Tongue (tissue), 2 donors: ENCODE data around the gene SUGP1. TPM values are rescaled to one million over a fixed set of nuclear protein-coding genes. Genes with fewer than 3 reads are reported as not detected.
A peak's percentile ranks its signal among the peaks of the same experiment; 100 is the strongest.

Source experiments
- DNase-seq: peaks from one replicate; pipeline ENCODE4 v3.0.0-alpha.2; 2015
- total RNA-seq: library from RNA; depleted of rRNA; stranded (reverse); fragments of >200 nt; gene quantifications from one replicate; pipeline ENCODE4 v1.2.3, GENCODE V29; 2014

The SUGP1 gene
- total RNA-seq, 1 donor from 2014 or later, result 16.5 TPM

- DNase-seq, result no peak
Measured at GRCh38 chr19:19303411-19303810, 16.9 kb downstream of the SUGP1 start.

DNA sequence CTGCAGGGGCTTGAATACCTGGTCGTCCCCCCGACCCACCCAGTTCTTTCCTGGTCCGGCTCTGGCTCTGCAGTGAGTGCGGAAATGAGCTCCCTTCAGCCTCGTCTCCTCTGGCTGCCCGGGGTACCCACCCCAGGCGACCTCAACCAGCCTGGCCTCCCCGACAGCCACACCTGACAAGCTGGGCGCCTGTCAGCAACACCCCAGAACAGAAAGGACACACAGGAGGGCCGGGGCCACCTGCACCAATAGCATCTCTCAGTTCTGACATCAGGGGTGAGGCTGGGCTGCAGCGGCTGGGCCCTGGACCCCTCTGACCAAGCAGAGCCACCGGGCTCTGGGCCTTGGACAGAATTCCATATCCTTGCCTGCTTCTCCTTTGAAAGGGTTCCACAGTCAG is 19.7 kb downstream of the SUGP1 start:
- no peak for DNase-seq

GRCh38 chr19:19297759-19298158 is 22.6 kb downstream of the SUGP1 start:
- no peak for DNase-seq

DNA sequence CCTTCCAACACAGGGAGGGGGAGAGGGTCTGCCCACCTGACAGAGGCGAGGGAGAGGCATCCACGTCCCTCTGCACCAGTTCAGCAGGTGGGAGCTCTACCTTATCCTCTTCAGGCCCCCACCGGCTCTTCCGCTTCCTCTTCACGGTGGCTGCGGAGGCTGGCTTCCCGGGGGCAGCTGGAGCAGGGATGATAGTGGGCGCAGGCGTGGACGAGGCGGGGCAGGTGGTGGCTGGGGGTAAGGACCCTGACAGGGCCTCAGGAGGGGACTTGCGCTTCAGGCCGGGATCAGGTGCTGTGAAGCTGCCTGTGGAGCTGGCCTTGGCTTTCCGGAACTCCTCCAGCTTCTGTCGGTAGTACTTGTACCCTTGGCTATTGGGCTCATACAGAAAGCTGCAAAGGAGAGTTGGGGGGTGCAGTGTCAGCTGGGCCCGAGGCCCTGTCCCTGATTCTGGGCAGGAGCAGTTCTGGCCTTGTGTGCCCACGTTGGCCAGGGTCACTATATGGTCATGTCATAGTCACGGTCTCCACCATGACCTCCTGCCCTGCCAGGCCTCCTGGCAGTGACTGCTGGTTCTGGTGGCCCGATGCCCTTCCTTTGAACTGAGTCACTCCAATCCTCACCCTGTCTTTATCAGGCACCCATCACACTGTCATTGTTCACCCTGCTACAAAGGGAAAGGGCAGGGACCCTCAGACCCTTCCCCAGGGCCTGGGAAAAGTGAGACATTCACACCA is 23.2 kb downstream of the SUGP1 start:
- DNase-seq, result no peak

GRCh38 chr19:19294914-19295313 is 25.4 kb downstream of the SUGP1 start:
- DNase-seq, result no peak

- no peak for DNase-seq
Measured at GRCh38 chr19:19292607-19293006, 27.7 kb downstream of the SUGP1 start.

DNA sequence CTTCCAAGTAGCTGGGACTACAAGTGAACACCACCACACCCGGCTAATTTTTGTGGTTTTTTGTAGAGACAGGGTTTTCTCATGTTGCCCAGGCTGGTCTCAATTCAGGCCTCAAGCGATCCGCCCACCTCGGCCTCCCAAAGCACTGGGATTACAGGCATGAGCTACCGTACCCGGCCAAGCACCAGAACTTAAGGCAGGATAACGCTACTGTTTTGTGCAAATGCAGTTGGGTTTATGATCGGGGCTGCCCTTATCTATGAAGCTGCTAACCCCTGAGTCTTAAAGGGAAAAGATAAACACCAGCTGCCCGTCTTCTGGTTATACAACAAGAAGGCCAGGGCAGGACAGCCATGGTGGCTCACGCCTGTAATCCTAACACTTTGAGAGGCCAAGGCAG is 34.6 kb downstream of the SUGP1 start:
- no peak for DNase-seq

DNA sequence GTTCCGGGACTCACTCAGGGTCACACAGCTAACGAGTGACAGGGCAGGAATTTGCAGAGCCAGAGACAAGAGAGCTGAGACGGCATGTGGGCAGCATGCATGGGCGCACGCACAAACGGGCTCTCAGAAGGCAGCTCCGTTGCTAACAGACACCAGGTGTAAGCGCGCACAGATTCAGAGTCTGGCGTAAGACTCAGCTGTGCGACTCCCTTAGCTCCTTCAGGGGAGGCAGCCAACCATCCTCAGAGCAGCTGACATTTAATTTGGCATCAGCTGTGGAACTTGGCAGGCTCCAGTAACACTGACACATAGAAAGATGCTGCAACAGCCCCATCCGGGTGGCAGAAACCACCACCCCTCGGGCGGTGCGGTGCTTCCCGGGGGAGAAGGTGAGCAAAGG is 39.7 kb downstream of the SUGP1 start:
- peak; percentile 85 for DNase-seq

DNA sequence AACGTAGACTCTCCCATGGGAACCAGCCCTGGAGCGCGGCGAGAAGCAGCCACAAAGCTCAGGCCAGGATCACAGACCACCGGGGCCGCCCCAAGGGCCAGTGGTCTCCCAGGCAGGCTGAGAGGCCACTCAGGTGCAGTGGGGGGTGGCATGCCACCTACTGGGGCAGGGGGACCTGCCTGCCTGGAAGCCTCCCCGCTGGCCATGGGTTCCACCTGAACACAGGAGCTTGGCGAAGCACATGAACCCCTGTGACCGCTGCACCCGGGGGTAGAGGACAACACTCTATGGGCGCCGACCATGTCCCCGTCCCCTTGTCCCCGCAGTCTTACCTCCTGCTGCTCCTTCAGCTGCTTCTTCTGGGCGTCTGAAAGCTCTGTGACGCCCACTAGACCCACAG is 40.5 kb downstream of the SUGP1 start:
- DNase-seq, result no peak

DNA sequence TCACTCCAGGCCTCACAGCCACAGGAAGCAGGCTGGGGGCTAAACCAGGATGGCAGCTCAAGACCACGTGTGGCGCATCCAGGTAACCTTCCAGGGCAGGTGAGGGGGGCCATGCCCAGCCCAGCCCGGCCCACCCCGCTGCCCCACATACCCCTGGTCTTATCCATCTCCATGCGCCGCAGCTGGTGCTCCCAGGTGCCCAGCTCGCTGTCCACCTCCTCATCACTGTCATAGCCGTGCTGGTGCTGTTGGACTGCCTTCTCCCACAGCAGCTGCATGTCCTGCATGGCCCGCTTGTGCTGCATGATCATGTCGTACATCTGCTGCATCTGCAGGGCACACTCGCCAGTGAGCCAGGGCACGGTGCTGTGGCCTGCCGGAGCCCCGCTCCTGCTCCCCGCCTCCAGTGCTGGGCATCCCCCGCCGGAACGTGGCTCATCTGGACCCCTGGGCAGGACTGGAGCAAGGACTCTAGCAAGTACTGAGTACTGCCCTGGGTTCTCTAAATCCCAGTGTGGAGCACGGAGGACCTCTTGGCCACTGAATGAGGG is 41.2 kb downstream of the SUGP1 start:
- no peak for DNase-seq

GRCh38 chr19:19278315-19278714 is 42.0 kb downstream of the SUGP1 start:
- peak; percentile 17 for DNase-seq

DNA sequence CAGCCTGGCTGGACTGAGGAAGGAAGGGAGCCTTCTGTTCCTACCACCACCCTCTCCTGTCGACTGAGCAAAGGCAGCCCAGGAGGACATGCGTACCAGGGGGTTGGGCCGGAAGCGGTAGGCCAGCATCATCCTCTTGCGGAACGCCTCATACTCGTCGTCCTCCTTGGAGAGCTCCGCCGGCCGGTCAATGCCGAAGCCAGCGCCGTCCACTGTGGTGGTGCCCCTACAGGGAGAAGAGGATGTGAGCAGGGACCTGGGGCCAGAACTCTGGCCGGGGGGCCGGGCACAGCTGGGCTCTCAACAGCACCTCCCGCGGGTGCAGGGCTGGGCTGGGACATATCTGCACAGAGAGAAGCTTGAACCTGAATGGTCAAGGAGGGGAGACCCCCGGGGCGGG is 43.5 kb downstream of the SUGP1 start:
- DNase-seq, result no peak

- DNase-seq, result no peak
Measured at GRCh38 chr19:19276386-19276785, 43.9 kb downstream of the SUGP1 start.

DNA sequence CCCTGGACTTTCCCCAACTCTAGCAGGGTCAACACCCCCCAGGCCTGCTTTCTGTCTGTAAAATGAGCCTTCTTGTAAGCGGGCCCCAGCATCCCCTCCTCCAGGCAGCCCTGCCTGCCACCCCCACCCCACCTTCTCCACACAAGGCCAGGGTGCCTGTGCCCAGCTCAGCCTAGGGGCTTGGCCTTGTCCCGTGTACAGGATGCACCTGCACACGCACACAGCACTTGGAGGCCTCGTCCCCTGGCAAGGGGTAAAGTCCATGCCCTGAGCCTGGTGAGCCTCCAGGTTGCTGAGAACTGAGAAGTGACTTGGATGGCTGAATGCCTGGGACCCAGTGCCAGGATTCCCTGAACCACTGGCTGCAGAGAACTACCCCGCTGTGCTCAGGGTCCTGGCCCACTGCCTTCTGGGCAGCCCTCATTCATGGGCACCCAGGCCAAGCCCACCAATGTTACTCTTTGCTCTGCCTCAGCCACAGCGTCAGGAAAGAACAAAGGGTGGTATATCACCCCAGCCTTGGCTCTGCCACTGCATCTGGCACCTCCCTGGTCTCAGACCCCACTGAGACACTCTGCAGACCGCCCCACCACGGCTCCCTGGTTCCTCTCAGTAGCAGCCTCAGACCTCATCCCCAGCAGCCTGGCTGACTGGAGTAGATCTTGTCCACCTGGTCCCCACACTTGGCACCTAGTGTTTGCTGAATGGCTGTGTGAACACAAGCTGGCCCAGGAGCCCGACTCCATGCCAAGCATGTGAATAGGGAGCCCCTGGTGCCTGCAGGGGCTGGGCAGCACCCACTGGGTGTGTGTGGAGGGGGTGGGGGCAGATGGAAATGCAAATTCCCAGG is 45.4 kb downstream of the SUGP1 start:
- DNase-seq, result peak; percentile 36

GRCh38 chr19:19274146-19274545 is 46.2 kb downstream of the SUGP1 start:
- peak; percentile 87 for DNase-seq

DNA sequence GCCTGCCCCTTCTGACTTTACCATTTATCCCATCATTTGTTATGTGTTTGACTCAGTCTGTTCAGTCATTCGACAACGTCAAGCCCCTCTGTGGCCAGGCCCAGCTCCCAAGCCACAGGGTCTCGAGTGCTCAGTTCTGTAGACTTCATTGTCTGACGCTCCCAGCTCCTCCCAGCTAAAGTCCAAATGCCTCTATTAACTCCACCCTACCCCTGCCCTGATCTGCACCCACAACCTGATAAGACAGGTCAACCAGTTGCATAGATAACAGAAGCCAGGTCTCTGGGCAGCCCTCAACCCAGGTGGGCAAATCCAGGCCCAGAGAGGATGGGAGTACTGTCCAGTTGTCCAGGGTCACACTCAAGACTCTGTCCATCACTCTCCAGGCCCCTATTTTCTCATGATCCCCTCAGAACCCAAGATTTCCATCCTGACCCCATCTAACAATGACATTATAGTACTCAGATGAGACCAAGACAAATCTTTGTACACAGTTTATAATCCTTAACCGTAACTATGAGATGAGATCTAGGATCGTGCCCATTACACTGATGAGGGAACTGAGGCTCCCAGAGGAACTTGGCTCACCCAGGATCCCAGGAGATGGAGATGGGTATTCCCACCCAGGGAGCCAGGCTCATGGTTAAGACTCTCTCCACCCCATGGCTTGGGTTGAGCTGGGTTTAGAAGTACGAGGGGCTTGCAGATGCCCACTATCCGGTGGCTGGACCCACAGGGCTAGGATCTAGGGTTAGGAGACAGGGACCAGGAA is 48.3 kb downstream of the SUGP1 start:
- DNase-seq, result no peak

- DNase-seq, result no peak
Measured at GRCh38 chr19:19270749-19271571, 49.3 kb downstream of the SUGP1 start.

- DNase-seq, result no peak
Measured at GRCh38 chr19:19269952-19270694, 50.2 kb downstream of the SUGP1 start.

- DNase-seq, result no peak
Measured at GRCh38 chr19:19268453-19269385, 51.6 kb downstream of the SUGP1 start.

GRCh38 chr19:19267305-19267704 is 53.0 kb downstream of the SUGP1 start:
- no peak for DNase-seq
